ENCODE measurements around the gene GABRA5. TPM values are rescaled to one million over a fixed set of nuclear protein-coding genes. Genes with fewer than 3 reads are reported as not detected.

GABRA5 gene
- total RNA-seq, 1 donor from 2014 or later, result 1.1 TPM

GRCh38 chr15:26852980-26853379 is 13.9 kb upstream of the GABRA5 start:
- Mint-ChIP-seq H3K27me3 (ENCODE audit: unreplicated experiment) (no peaks in the 10 kb centered on the region), H3K4me3 (ENCODE audit: unreplicated experiment) (no peak overlapping the region), H3K36me3 (ENCODE audit: unreplicated experiment) (peaks cover 9% of the 10 kb centered on the region), H3K9me3 (ENCODE audit: unreplicated experiment) (no peaks in the 10 kb centered on the region), H3K27ac (ENCODE audit: unreplicated experiment) (no peak overlapping the region), H3K4me1 (ENCODE audit: low read depth, unreplicated experiment) (no peaks in the 10 kb centered on the region)
- DNase-seq, result no peak
- TF ChIP-seq CTCF (IDR thresholded peaks at IDR 0.05; ENCODE audit: partially characterized antibody, unreplicated experiment), result peak; percentile 41

- Mint-ChIP-seq H3K27me3 (ENCODE audit: unreplicated experiment) (no peaks in the 10 kb centered on the region), H3K4me3 (ENCODE audit: unreplicated experiment) (no peak overlapping the region), H3K4me1 (ENCODE audit: low read depth, unreplicated experiment) (no peaks in the 10 kb centered on the region), H3K27ac (ENCODE audit: unreplicated experiment) (no peak overlapping the region), H3K36me3 (ENCODE audit: unreplicated experiment) (no peaks in the 10 kb centered on the region), H3K9me3 (ENCODE audit: unreplicated experiment) (peaks cover 2% of the 10 kb centered on the region)
- TF ChIP-seq CTCF (IDR thresholded peaks at IDR 0.05; ENCODE audit: partially characterized antibody, unreplicated experiment), result no peak
- no peak for DNase-seq
These were observed 12.4 kb upstream of the GABRA5 start for GRCh38 chr15:26854435-26854834.

- H3K9me3 Mint-ChIP-seq (ENCODE audit: unreplicated experiment), result no peaks in the 10 kb centered on the region
- H3K27ac Mint-ChIP-seq (ENCODE audit: unreplicated experiment), result no peak overlapping the region
- peaks cover 6% of the 10 kb centered on the region for H3K36me3 Mint-ChIP-seq (ENCODE audit: unreplicated experiment)
- H3K4me3 Mint-ChIP-seq (ENCODE audit: unreplicated experiment), result no peak overlapping the region
- TF ChIP-seq CTCF (IDR thresholded peaks at IDR 0.05; ENCODE audit: partially characterized antibody, unreplicated experiment), result peak; percentile 50
- DNase-seq, result peak; percentile 55
- H3K27me3 Mint-ChIP-seq (ENCODE audit: unreplicated experiment), result peaks cover 1% of the 10 kb centered on the region
- peaks cover 7% of the 10 kb centered on the region for H3K4me1 Mint-ChIP-seq (ENCODE audit: low read depth, unreplicated experiment)
These were observed 2.1 kb upstream of the GABRA5 start for GRCh38 chr15:26864664-26865191.

GRCh38 chr15:26867200-26868007 is 542 bp downstream of the GABRA5 start:
- DNase-seq, result peak; percentile 57
- Mint-ChIP-seq H3K27me3 (ENCODE audit: unreplicated experiment) (no peaks in the 10 kb centered on the region), H3K27ac (ENCODE audit: unreplicated experiment) (no peak overlapping the region), H3K9me3 (ENCODE audit: unreplicated experiment) (no peaks in the 10 kb centered on the region), H3K36me3 (ENCODE audit: unreplicated experiment) (no peaks in the 10 kb centered on the region), H3K4me1 (ENCODE audit: low read depth, unreplicated experiment) (peaks cover 11% of the 10 kb centered on the region), H3K4me3 (ENCODE audit: unreplicated experiment) (no peak overlapping the region)
- TF ChIP-seq CTCF (IDR thresholded peaks at IDR 0.05; ENCODE audit: partially characterized antibody, unreplicated experiment), result no peak

GRCh38 chr15:26868029-26868685 is 1.3 kb downstream of the GABRA5 start:
- no peak for DNase-seq
- Mint-ChIP-seq H3K9me3 (ENCODE audit: unreplicated experiment) (no peaks in the 10 kb centered on the region), H3K4me1 (ENCODE audit: low read depth, unreplicated experiment) (peaks cover 11% of the 10 kb centered on the region), H3K27ac (ENCODE audit: unreplicated experiment) (no peak overlapping the region), H3K4me3 (ENCODE audit: unreplicated experiment) (peak overlapping the region; percentile 83), H3K27me3 (ENCODE audit: unreplicated experiment) (no peaks in the 10 kb centered on the region), H3K36me3 (ENCODE audit: unreplicated experiment) (no peaks in the 10 kb centered on the region)
- TF ChIP-seq CTCF (IDR thresholded peaks at IDR 0.05; ENCODE audit: partially characterized antibody, unreplicated experiment), result no peak

Data from glutamatergic neuron (in vitro differentiated cells).